Endometrial microvascular endothelial cells (primary cell): ENCODE measurements around the gene ZMYND19. TPM values are rescaled to one million over a fixed set of nuclear protein-coding genes. Genes with fewer than 3 reads are reported as not detected.
"Not testable (repeated sequence)": the region's sequence is repeated elsewhere in the genome, so short reads cannot be mapped to it uniquely, and the experiment has no call there.

Source experiments
- in situ Hi-C: cut with HindIII; loops from 2 replicates; pipeline ENCODE4 v1.10.0; 2017; ENCODE audit warnings: low sequenced_read_pairs, low pct_unique_long_range_greater_than_20kb; ENCODE audit errors: inconsistent ontology term
- total RNA-seq: library from RNA; depleted of rRNA; stranded (reverse); fragments of >200 nt; gene quantifications from one replicate; pipeline ENCODE4 v1.2.3, GENCODE V29; 2015; ENCODE audit errors: inconsistent ontology term

The ZMYND19 gene
- total RNA-seq, 1 donor from 2014 or later: 27.8 TPM

DNA sequence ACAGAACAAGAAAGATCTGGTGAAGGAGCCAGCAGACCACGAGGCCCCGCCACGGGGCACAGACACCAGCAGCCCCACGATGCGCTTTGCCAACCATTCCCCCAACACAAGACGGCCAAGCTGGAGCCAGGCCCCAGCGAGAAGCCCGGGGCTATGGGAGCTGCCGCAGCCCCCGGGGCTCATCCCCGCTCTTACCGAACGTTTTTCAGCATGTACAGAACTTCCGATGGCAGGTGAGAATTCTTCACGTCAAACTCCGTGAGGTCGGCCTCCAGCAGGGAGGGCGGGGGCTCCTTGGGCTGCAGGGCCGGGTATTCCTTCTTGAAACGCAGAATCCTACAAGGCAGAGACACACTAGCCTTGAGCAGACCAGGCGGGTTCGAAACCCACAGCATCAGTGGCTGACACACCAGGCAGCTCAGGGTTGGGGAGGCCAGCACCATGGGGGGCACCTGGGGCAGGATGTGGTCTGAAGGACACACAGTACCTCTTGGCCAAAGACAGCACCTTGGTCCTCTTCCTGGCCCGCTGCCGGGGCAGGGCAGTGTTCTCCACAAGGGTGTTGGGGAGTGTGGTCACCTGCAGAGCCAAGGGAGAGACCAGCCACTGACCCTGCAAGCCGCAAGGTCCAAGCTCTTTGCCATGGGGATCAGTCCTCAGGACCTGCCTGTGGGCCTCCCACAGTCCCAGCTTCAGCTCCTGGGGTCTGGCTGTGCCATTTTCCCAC lies 46.9 kb downstream of the ZMYND19 start:
- in situ Hi-C loops: no loop called here

DNA sequence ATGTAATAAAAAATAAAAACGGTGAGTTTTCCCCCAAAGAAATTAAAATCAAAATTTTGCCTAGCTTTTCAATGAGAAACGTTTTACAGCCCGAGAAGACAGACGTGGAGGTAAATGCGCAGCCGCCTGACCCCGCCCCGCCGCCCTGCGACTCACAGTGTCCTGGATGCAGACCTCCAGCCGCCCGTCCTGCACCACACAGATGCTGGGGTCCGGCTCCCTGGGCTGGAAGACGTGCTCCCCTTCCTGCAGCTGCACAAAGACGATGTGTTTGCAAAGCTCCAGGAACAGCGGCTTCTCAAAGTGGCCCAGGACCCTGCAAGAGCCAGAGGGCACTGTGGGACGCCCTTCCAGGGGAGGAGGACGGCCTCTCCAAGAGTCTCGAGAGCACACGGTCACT lies 47.8 kb downstream of the ZMYND19 start:
- in situ Hi-C loops: no loop called here

DNA sequence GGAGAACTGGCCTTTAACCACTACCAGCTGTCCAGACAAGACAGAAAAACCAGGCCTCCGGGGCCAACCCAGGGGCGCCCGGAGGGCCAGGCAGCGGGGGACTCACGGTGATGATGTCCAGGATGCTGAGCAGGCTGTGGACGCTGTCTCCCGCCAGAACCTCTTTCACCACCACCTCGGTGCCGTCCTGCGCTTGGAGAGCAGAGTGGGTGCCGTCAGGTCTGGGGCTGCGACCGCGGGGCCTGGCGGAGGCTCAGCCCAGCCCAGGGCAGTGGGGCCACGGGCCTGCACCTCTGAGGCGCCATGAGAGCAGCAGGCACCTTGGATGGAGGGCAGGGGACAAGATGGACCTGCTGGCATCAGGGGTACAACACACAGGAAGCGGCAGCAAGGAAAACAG lies 49.8 kb downstream of the ZMYND19 start:
- in situ Hi-C loops: no loop called here

DNA sequence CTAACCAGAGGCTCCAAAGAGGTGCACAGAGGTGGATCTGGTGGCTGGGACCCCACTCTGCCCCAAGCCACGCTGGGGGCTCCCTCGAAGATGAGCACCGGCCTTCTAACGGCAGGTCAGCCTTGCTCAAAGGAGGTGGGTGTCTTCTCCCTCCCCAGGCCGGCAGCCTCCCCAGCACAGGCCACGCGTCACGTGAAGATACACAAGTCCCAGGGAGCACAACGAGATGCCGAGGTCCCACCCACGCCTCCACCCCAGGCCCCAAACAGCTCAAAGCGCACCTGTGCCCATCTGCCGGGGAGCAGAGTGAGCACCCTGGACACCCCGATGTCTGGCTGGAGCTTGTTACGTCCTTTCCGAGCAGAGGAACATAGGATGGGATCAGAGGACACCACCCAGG lies 52.3 kb downstream of the ZMYND19 start:
- in situ Hi-C loops: no loop called here

DNA sequence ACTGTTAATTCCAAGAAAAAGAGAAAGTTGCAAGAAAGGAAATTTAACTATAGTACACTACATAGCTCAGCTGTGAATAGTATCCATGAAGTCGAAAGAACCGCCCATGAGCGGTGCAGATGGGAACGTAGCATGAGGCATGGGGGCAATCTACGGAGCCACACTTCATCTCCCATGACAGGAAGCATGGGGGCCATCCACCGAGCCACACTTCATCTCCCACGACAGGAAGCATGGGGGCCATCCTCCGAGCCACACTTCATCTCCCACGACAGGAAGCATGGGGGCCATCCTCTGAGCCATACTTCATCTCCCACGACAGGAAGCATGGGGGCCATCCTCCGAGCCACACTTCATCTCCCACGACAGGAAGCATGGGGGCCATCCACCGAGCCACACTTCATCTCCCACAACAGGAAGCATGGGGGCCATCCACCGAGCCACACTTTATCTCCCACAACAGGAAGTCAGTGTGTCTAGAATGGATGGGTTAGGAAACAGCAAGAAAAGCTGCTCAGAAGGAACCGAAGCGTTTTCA lies 53.6 kb downstream of the ZMYND19 start:
- in situ Hi-C loops: not testable (repeated sequence)

DNA sequence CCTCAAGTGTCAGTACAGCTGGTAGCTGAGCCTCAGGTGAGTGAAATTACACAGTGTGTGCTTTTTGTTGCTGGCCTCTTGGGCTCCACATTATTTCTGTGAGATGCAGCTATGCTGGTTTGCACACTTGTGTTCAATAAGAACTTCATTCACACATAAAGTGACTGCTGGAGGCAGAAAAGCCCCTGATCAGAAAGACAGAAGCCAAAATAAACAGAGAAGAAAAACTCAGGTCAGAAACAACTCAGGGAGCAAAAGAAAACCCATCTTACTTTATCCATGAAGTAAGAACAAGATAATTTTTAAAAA lies 55.2 kb downstream of the ZMYND19 start:
- in situ Hi-C loops: no loop called here

DNA sequence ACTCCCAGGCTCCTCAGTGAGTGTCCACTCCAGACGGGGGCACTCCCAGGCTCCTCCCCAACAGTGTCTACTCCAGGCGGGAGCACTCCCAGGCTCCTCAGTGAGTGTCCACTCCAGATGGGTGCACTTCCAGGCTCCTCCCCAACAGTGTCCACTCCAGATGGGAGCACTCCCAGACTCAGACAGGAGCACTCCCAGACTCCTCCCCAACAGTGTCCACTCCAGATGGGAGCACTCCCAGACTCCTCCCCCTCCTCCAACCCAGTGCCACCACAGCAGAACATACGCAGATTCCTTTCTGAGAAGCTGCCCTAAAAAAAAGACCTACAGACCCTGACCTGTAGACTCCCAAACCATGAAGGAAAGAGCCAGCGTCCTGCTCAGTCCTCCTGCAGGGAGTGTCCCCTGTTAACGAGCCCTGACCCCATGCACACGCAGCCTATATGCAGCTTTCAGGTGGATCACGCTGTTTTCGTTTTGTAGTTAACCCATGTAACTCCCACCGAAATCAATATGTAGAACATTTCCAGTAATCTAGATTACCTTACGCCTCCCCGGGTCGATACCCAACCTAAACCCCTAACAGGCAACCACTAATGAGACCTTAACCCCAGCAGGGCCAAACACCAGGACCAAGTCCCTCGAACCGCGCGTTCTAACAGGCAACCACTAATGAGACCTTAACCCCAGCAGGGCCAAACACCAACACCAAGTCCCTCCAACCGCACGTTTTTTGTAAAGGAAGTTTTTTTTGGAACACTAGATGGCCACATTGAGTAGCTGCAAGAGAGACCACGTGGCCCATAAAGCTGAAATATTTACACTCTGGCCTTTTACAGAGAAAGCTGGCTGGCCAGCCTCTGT lies 55.8 kb downstream of the ZMYND19 start:
- in situ Hi-C loops: no loop called here

DNA sequence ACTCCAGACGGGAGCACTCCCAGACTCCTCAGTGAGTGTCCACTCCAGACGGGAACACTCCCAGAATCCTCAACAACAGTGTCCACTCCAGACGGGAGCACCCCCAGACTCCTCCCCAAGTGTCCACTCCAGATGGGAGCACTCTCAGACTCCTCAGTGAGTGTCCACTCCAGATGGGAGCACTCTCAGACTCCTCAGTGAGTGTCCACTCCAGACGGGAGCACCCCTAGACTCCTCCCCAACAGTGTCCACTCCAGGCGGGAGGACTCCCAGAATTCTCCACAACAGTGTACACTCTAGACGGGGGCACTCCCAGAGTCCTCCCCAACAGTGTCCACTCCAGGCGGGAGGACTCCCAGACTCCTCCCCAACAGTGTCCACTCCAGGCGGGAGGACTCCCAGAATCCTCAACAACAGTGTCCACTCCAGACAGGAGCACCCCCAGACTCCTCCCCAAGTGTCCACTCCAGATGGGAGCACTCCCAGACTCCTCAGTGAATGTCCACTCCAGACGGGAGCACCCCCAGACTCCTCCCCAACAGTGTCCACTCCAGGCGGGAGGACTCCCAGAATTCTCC lies 57.3 kb downstream of the ZMYND19 start:
- in situ Hi-C loops: not testable (repeated sequence)

Other genes starting within 250 kb of the ZMYND19 start
- 4.0 TPM for gene EXD3, start 167.3 kb downstream of the ZMYND19 start, total RNA-seq
- 0.74 TPM for gene NOXA1, start 167.1 kb downstream of the ZMYND19 start, total RNA-seq
- gene ENTPD8, start 149.2 kb downstream of the ZMYND19 start, total RNA-seq: not detected
- gene NSMF, start 131.2 kb downstream of the ZMYND19 start, total RNA-seq: 43.8 TPM
- under 0.01 TPM for gene PNPLA7, start 40.1 kb downstream of the ZMYND19 start, total RNA-seq
- gene MRPL41, start 38.6 kb downstream of the ZMYND19 start, total RNA-seq: 107 TPM
- gene DPH7, start 11.6 kb downstream of the ZMYND19 start, total RNA-seq: 37.2 TPM
- 30.2 TPM for gene ARRDC1, start 15.2 kb upstream of the ZMYND19 start, total RNA-seq
- gene EHMT1, start 28.5 kb upstream of the ZMYND19 start, total RNA-seq: 69.0 TPM